Heart right ventricle (tissue), 16 donors: Measurements from ENCODE around the gene ETS1. TPM values are rescaled to one million over a fixed set of nuclear protein-coding genes. Genes with fewer than 3 reads are reported as not detected.

ENCODE experiments used
- ATAC-seq, 8 donors: fragments of 200-7000 bp; cut with Tn5 transposase; one replicate each; pipeline ENCODE4 v1.9.1; 2020; ENCODE audit warnings: mild to moderate bottlenecking in 8 of 8, moderate library complexity in 8 of 8, moderate number of reproducible peaks in 1 of 8
- DNase-seq, 2 donors: peaks; one replicate each; pipeline ENCODE4 v3.0.0-alpha.2; 2020
- H3K27ac ChIP-seq, 10 donors: fragments of 200-600 bp; sonication (generic) in 2 of 10; one replicate each; pipeline versions ENCODE4 v1.5.0 to v1.8.0; 2020 to 2022; ENCODE audit warnings: mild to moderate bottlenecking in 3 of 10
- H3K27me3 ChIP-seq, 7 donors: fragments of 200-600 bp; one replicate each; pipeline ENCODE4 v1.8.0; 2021 to 2022; ENCODE audit warnings: mild to moderate bottlenecking in 2 of 7
- H3K36me3 ChIP-seq, 9 donors: fragments of 200-600 bp; sonication (generic) in 1 of 9; one replicate each; pipeline versions ENCODE4 v1.5.0 to v1.8.0; 2020 to 2022; ENCODE audit warnings: mild to moderate bottlenecking in 2 of 9
- H3K4me1 ChIP-seq, 9 donors: fragments of 200-600 bp; sonication (generic) in 1 of 9; one replicate each; pipeline versions ENCODE4 v1.5.0 to v1.8.0; 2020 to 2022; ENCODE audit warnings: mild to moderate bottlenecking in 4 of 9
- H3K4me3 ChIP-seq, 10 donors: fragments of 200-600 bp; sonication (generic) in 2 of 10; one replicate each; pipeline versions ENCODE4 v1.5.0 to v1.8.0; 2020 to 2022; ENCODE audit warnings: mild to moderate bottlenecking in 7 of 10, moderate library complexity in 2 of 10
- H3K9me3 ChIP-seq, 11 donors: fragments of 200-600 bp in 10 of 11; sonication (generic) in 2 of 11; one replicate each; pipeline versions ENCODE4 v1.5.0 to v1.8.0; 2013 to 2022; ENCODE audit warnings: mild to moderate bottlenecking in 2 of 11, control low read depth in 1 of 11, moderate library complexity in 1 of 11
- WGBS, 2 donors: extraction: QIAGEN DNeasy Blood & Tissue Kit; methylation state at CpG; one replicate each; pipeline ENCODE4 v1.1.7; 2013; ENCODE audit warnings: inconsistent platforms in 1 of 2; 5-methylcytosine and 5-hydroxymethylcytosine counted together
- intact Hi-C, 10 donors: fragments of 100-400 bp; cut with DNase I; formaldehyde crosslinking; loops; one replicate each; pipeline versions ENCODE4 v1.11.1 to v1.14.2; 2022
- polyA plus RNA-seq, 2 donors: library from polyadenylated mRNA; stranded (reverse); fragments of 200-250 nt; gene quantifications; one replicate each; pipeline ENCODE4 v1.2.3, GENCODE V29; 2013
- total RNA-seq, 10 donors: library from RNA; stranded (reverse); fragmentation: NEBNext Ultra II Directional in 3 of 10; extraction: Animal tissue kit (Norgen Biotek cat#: 25700) in 3 of 10; gene quantifications; one replicate each; pipeline versions ENCODE4 v1.2.1 to v1.2.4, GENCODE V29; 2021 to 2023
- TF ChIP-seq, protein P1 (sequence below), 9 donors: fragments of 200-600 bp; sonication (generic) in 2 of 9; IDR thresholded peaks; one replicate each; pipeline versions ENCODE4 v1.5.0 to v1.8.0; 2021 to 2022; ENCODE audit warnings: antibody characterized with exemption in 9 of 9, mild to moderate bottlenecking in 5 of 9, moderate library complexity in 1 of 9
- donor health status: Arrhythmogenic right ventricular cardiomyopathy.
- donor health status: ischemic (EF 13 %, LVEDD 7.1; RV severe dilation, severe dysfunction).
- donor health status: healthy with polysubstance abuse.
- donor health status: DM: no; HTN: yes; CAD: no.
- donor health status: DM: no; HTN: no; CAD: no.
- donor health status: ischemic (EF 25% LVEDD 6.9; RV normal size, moderate dysfunction).
- donor health status: ischemic (EF 25% LVEDD 5.7; RV mildly dilated, moderate dysfunction).
- donor health status: healthy.
- donor health status: DM: yes; HTN: yes; CAD: no.
- donor health status: Ischemic cardiomyopathy.
- donor health status: ischemic (EF 35%, LVEDD 5.7; RV mildly dilated, moderate dysfunction).
- donor health status: nonischemic (EF 11% LVEDD 7.7; RV severe dilation, severe dysfunction).
- donor health status: DM: yes; HTN: yes; CAD: no.
- donor health status: PGD.
- donor health status: ischemic (EF 29% LVEDD 5.4; RV normal size, mild dysfunction).
- donor health status: nonischemic (EF 23%, LVEDD 6.1; RV moderate dilation, normal function).

The ETS1 gene
- total and polyA plus RNA-seq, 12 donors = 21.3 to 93.4 (median 50.7) TPM

DNA sequence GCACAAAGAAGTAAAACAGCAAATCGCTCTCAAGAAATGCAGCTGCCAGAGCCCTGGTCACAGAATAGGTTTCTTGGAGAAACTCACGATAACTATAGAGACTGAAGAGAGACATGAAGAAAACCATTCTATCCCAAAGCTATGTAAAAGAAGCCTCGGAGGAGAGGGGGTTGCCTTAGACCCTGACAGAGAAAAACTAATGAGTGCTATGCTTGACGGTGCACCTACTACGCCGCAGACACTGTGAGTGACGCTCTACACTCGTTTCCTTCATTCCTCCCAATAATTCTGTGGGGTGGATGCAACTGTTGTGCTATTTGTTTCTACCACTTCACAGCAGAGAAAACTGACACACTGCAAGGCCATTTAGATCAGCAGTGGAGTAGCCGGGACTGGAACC lies 121.8 kb downstream of the ETS1 start:
- Histone ChIP-seq H3K27me3 (no peaks in the 10 kb centered on the region), H3K4me1 (peaks cover 21 to 84% (median 78%) of the 10 kb centered on the region in 9 donors), H3K36me3 (peaks cover 0 to 96% (median 16%) of the 10 kb centered on the region in 9 donors), H3K27ac (peak overlapping the region in 9 of 10 donors; percentile 54 to 84 (median 75)), H3K9me3 (no peaks in the 10 kb centered on the region), H3K4me3 (no peak overlapping the region)
- ATAC-seq (no peak), DNase-seq (no peak)
- TF ChIP-seq, protein P1, sequence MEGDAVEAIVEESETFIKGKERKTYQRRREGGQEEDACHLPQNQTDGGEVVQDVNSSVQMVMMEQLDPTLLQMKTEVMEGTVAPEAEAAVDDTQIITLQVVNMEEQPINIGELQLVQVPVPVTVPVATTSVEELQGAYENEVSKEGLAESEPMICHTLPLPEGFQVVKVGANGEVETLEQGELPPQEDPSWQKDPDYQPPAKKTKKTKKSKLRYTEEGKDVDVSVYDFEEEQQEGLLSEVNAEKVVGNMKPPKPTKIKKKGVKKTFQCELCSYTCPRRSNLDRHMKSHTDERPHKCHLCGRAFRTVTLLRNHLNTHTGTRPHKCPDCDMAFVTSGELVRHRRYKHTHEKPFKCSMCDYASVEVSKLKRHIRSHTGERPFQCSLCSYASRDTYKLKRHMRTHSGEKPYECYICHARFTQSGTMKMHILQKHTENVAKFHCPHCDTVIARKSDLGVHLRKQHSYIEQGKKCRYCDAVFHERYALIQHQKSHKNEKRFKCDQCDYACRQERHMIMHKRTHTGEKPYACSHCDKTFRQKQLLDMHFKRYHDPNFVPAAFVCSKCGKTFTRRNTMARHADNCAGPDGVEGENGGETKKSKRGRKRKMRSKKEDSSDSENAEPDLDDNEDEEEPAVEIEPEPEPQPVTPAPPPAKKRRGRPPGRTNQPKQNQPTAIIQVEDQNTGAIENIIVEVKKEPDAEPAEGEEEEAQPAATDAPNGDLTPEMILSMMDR (IDR thresholded peaks at IDR 0.05) = no peak
- intact Hi-C loops = loop anchor here in 6 of 10 donors (5.0 to 10.0 kb wide), 9 partner anchors 42 to 171 kb away; no protein-coding TSS in a partner anchor
- WGBS, 2 donors = 76 to 80% methylated on average over 9 of the region's 9 CpGs

DNA sequence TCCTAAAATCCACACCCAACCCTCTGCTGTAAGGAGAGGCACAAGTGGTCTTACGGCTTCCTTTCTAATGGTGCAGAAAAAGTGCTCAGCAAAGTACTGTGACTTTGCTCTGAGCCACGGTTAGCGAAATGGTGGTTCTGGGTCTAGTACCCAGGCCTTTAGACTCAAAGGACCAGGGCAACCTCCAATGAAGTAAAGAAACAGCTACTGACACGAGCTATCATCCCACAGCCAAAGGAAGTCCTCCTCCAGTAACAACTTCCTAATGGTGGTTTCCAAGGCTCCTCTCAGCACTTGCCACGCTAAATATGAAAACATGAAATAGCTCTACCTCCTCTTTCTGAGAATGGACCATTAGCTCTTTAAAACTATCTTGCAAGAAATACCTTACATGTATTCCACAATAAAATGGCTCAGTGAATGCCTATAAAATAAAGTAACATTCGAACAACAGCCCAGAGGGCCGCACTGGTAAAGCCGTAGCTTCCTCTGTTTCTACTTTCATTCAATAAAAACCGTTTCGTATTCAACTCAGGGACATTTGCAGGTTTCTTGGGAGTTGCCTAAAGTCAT lies 122.4 kb downstream of the ETS1 start:
- DNase-seq = no peak
- H3K27me3 ChIP-seq = no peaks in the 10 kb centered on the region
- H3K36me3 ChIP-seq = peaks cover 0 to 97% (median 16%) of the 10 kb centered on the region in 9 donors
- WGBS, 2 donors = 66 to 76% methylated on average over 10 of the region's 10 CpGs
- H3K9me3 ChIP-seq = no peaks in the 10 kb centered on the region
- TF ChIP-seq, protein P1 (IDR thresholded peaks at IDR 0.05) = no peak
- peak overlapping the region in 9 of 10 donors; percentile 19 to 84 (median 75) for H3K27ac ChIP-seq
- no peak overlapping the region for H3K4me3 ChIP-seq
- ATAC-seq = no peak
- H3K4me1 ChIP-seq = peaks cover 21 to 80% (median 72%) of the 10 kb centered on the region in 9 donors
- intact Hi-C loops = loop anchor here in 6 of 10 donors (5.0 to 10.0 kb wide), 9 partner anchors 42 to 170 kb away; no protein-coding TSS in a partner anchor

GRCh38 chr11:128463979-128464378 lies 123.4 kb downstream of the ETS1 start:
- ATAC-seq = no peak
- intact Hi-C loops = loop anchor here in 4 of 10 donors (10.0 kb wide), 3 partner anchors 129 to 169 kb away; no protein-coding TSS in a partner anchor
- Histone ChIP-seq H3K36me3 (peaks cover 0 to 97% (median 20%) of the 10 kb centered on the region in 9 donors), H3K4me3 (no peak overlapping the region), H3K27ac (peak overlapping the region in 9 of 10 donors; percentile 12 to 84 (median 75)), H3K9me3 (no peaks in the 10 kb centered on the region), H3K27me3 (no peaks in the 10 kb centered on the region), H3K4me1 (peaks cover 21 to 77% (median 63%) of the 10 kb centered on the region in 9 donors)
- 49 to 57% methylated on average over 3 of the region's 3 CpGs for WGBS, 2 donors
- TF ChIP-seq, protein P1 (IDR thresholded peaks at IDR 0.05) = no peak
- no peak for DNase-seq

GRCh38 chr11:128463371-128463829 lies 124.0 kb downstream of the ETS1 start:
- intact Hi-C loops = loop anchor here in 4 of 10 donors (10.0 kb wide), 3 partner anchors 129 to 169 kb away; no protein-coding TSS in a partner anchor
- Histone ChIP-seq H3K4me1 (peaks cover 21 to 76% (median 61%) of the 10 kb centered on the region in 9 donors), H3K27ac (peak overlapping the region in 9 of 10 donors; percentile 12 to 84 (median 75)), H3K4me3 (no peak overlapping the region), H3K27me3 (no peaks in the 10 kb centered on the region), H3K9me3 (no peaks in the 10 kb centered on the region), H3K36me3 (peaks cover 0 to 94% (median 20%) of the 10 kb centered on the region in 9 donors)
- TF ChIP-seq, protein P1 (IDR thresholded peaks at IDR 0.05) = no peak
- peak; percentile 56 to 84 (median 70) for ATAC-seq
- DNase-seq = peak; percentile 16 to 67
- 35 to 44% methylated on average over 8 of the region's 8 CpGs for WGBS, 2 donors
